NK-92 (cell line): ENCODE measurements around the gene GTF3C2.
"Not testable (repeated sequence)": the region's sequence is repeated elsewhere in the genome, so short reads cannot be mapped to it uniquely, and the experiment has no call there.

ENCODE experiments used
- DNase-seq: peaks from one replicate; lab custom pipeline; 2025; ENCODE audit not compliant: unreplicated experiment; lab: John Stamatoyannopoulos, UW

Gene GTF3C2

GRCh38 chr2:27322301-27322765 lies 34.2 kb downstream of the GTF3C2 start:
- no peak for DNase-seq

- DNase-seq, result no peak
Measured at GRCh38 chr2:27320958-27321543, 35.5 kb downstream of the GTF3C2 start.

GRCh38 chr2:27319839-27320238 lies 36.7 kb downstream of the GTF3C2 start:
- DNase-seq, result not testable (repeated sequence)

- no peak for DNase-seq
Measured at GRCh38 chr2:27316655-27317412, 39.7 kb downstream of the GTF3C2 start.

- no peak for DNase-seq
Measured at GRCh38 chr2:27315122-27315521, 41.4 kb downstream of the GTF3C2 start.

- DNase-seq, result no peak
Measured at GRCh38 chr2:27314709-27315108, 41.9 kb downstream of the GTF3C2 start.

GRCh38 chr2:27313882-27314645 lies 42.5 kb downstream of the GTF3C2 start:
- no peak for DNase-seq

GRCh38 chr2:27312152-27312551 lies 44.4 kb downstream of the GTF3C2 start:
- no peak for DNase-seq

GRCh38 chr2:27309651-27310050 lies 46.9 kb downstream of the GTF3C2 start:
- no peak for DNase-seq

GRCh38 chr2:27308359-27308881 lies 48.1 kb downstream of the GTF3C2 start, which contains the start of gene UCN:
Gene UCN (minus strand): TSS chr2:27308445. CDS start chr2:27307895, 550 bp downstream.
- no peak for DNase-seq

- DNase-seq, result no peak
Measured at GRCh38 chr2:27307545-27308358, 48.8 kb downstream of the GTF3C2 start.

- DNase-seq, result no peak
Measured at GRCh38 chr2:27307287-27307544, 49.3 kb downstream of the GTF3C2 start.

GRCh38 chr2:27306573-27307286 lies 49.8 kb downstream of the GTF3C2 start:
- no peak for DNase-seq

GRCh38 chr2:27306136-27306535 lies 50.4 kb downstream of the GTF3C2 start:
- DNase-seq, result no peak

GRCh38 chr2:27305516-27305915 lies 51.0 kb downstream of the GTF3C2 start:
- no peak for DNase-seq

GRCh38 chr2:27304488-27305240 lies 51.9 kb downstream of the GTF3C2 start:
- DNase-seq, result no peak

- DNase-seq, result no peak
Measured at GRCh38 chr2:27303093-27304025, 53.2 kb downstream of the GTF3C2 start.

GRCh38 chr2:27300606-27301005 lies 56.0 kb downstream of the GTF3C2 start:
- DNase-seq, result not testable (repeated sequence)
